IMR-90 (cell line): ENCODE data around the gene CEMIP2. TPM values are rescaled to one million over a fixed set of nuclear protein-coding genes. Genes with fewer than 3 reads are reported as not detected.

Experiments used
- ATAC-seq: fragments of 200-7000 bp; cut with Tn5 transposase; 2 replicates; pipeline ENCODE4 v1.9.1; 2020; ENCODE audit warnings: low read depth, mild to moderate bottlenecking, moderate library complexity
- BruUV-seq: library from RNA; stranded (reverse); fragments of 400-500 nt; replicated peaks from 2 replicates; lab custom pipeline; 2021; lab: Mats Ljungman, UMichigan
- CTCF ChIA-PET: fragments of 300-600 bp; formaldehyde crosslinking; extraction: SDS; loops from one replicate; lab custom pipeline; 2021; ENCODE audit warnings: antibody characterized with exemption; lab: Yijun Ruan, JAX
- POLR2A ChIA-PET: fragments of 300-600 bp; sonication (Branson Sonifier 250); formaldehyde crosslinking; loops from one replicate; lab custom pipeline; 2022; ENCODE audit warnings: antibody characterized with exemption; ENCODE audit not compliant: unreplicated experiment; lab: Charles Lee
- DNase-seq: peaks from one replicate; pipeline ENCODE4 v3.0.0; 2013
- H2AFZ ChIP-seq: replicated peaks from 2 replicates; pipeline ENCODE3; 2013; ENCODE audit warnings: low read length, mild to moderate bottlenecking; ENCODE audit not compliant: poor library complexity
- H2AK5ac ChIP-seq: 2 replicates; pipeline ENCODE4 v1.6.1; 2013; ENCODE audit warnings: low read depth, low read length, inconsistent platforms
- H2AK9ac ChIP-seq: replicated peaks from 2 replicates; pipeline ENCODE3; 2013; ENCODE audit warnings: mild to moderate bottlenecking, low read depth, low read length, moderate library complexity; ENCODE audit not compliant: poor library complexity
- H2BK120ac ChIP-seq: 2 replicates; pipeline ENCODE4 v1.6.1; 2013; ENCODE audit warnings: low read depth, low read length, inconsistent platforms
- H2BK15ac ChIP-seq: 3 replicates; pipeline ENCODE4 v1.6.1; 2013; ENCODE audit warnings: low read depth, low read length, inconsistent platforms
- H2BK20ac ChIP-seq: 2 replicates; pipeline ENCODE4 v1.6.1; 2013; ENCODE audit warnings: low read depth, mild to moderate bottlenecking, inconsistent platforms, low read length, moderate library complexity
- H2BK5ac ChIP-seq: 2 replicates; pipeline ENCODE4 v1.6.1; 2013; ENCODE audit warnings: mild to moderate bottlenecking, low read depth, low read length, inconsistent platforms; ENCODE audit not compliant: poor library complexity, severe bottlenecking
- H3K14ac ChIP-seq: replicated peaks from 2 replicates; pipeline ENCODE4 v1.6.1; 2013; ENCODE audit warnings: low read depth, low read length, inconsistent platforms
- H3K18ac ChIP-seq: 2 replicates; pipeline ENCODE4 v1.6.1; 2013; ENCODE audit warnings: low read depth, low read length, control low read depth
- H3K23ac ChIP-seq: 2 replicates; pipeline ENCODE4 v1.6.1; 2013; ENCODE audit warnings: low read depth, low read length, inconsistent platforms
- H3K27ac ChIP-seq: 2 replicates; pipeline ENCODE4 v1.5.1; 2013; ENCODE audit warnings: mild to moderate bottlenecking, control low read depth, low read length; ENCODE audit not compliant: insufficient read depth
- H3K27me3 ChIP-seq: 2 replicates; pipeline ENCODE4 v1.6.1; 2013; ENCODE audit warnings: low read length; ENCODE audit not compliant: control insufficient read depth, insufficient read depth
- H3K36me3 ChIP-seq: 2 replicates; pipeline ENCODE4 v1.6.1; 2013; ENCODE audit warnings: low read length, mixed read lengths; ENCODE audit not compliant: control insufficient read depth, insufficient read depth
- H3K4ac ChIP-seq: 2 replicates; pipeline ENCODE4 v1.6.1; 2013; ENCODE audit warnings: low read depth, low read length, inconsistent platforms
- H3K4me1 ChIP-seq: 2 replicates; pipeline ENCODE4 v1.6.1; 2013; ENCODE audit warnings: low read length, mixed read lengths; ENCODE audit not compliant: control insufficient read depth, insufficient read depth
- H3K4me2 ChIP-seq: 2 replicates; pipeline ENCODE4 v1.6.1; 2013; ENCODE audit warnings: low read depth, mild to moderate bottlenecking, control low read depth, low read length, moderate library complexity
- H3K4me3 ChIP-seq: 2 replicates; pipeline ENCODE4 v1.5.1; 2013; ENCODE audit warnings: low read depth, mild to moderate bottlenecking, control low read depth, low read length, moderate library complexity; ENCODE audit not compliant: insufficient read depth
- H3K56ac ChIP-seq: 2 replicates; pipeline ENCODE4 v1.6.1; 2013; ENCODE audit warnings: low read length, inconsistent platforms; ENCODE audit not compliant: insufficient read depth; ENCODE audit errors: extremely low read depth
- H3K79me1 ChIP-seq, 2 experiments: 2 replicates each; pipeline ENCODE4 v1.6.1; 2013; ENCODE audit warnings: low read length in 2 of 2, inconsistent platforms in 1 of 2, low read depth in 1 of 2
- H3K9ac ChIP-seq: 2 replicates; pipeline ENCODE4 v1.6.1; 2013; ENCODE audit warnings: low read depth, low read length, control low read depth
- H3K9me1 ChIP-seq: 2 replicates; pipeline ENCODE4 v1.6.1; 2013; ENCODE audit warnings: low read length, inconsistent platforms; ENCODE audit not compliant: insufficient read depth
- H3K9me3 ChIP-seq: 2 replicates; pipeline ENCODE4 v1.6.1; 2013; ENCODE audit warnings: low read length; ENCODE audit not compliant: control insufficient read depth, insufficient read depth
- H4K20me1 ChIP-seq: 2 replicates; pipeline ENCODE4 v1.6.1; 2013; ENCODE audit warnings: low read length, inconsistent platforms; ENCODE audit not compliant: insufficient read depth
- H4K5ac ChIP-seq: 2 replicates; pipeline ENCODE4 v1.6.1; 2013; ENCODE audit warnings: mild to moderate bottlenecking, low read depth, low read length, control low read depth
- H4K8ac ChIP-seq, 2 experiments: 2 replicates each; pipeline ENCODE4 v1.6.1; 2013; ENCODE audit warnings: low read depth in 2 of 2, low read length in 2 of 2, control low read depth in 1 of 2, inconsistent platforms in 1 of 2
- H4K91ac ChIP-seq: 2 replicates; pipeline ENCODE4 v1.6.1; 2013; ENCODE audit warnings: low read depth, low read length, inconsistent platforms; ENCODE audit not compliant: insufficient read depth
- BHLHE40 ChIP-seq: fragments of 150-350 bp; IDR thresholded peaks from 2 replicates; pipeline ENCODE4 v1.6.1; 2016; ENCODE audit warnings: mild to moderate bottlenecking, low read depth, low read length
- CTCF ChIP-seq: conservative IDR thresholded peaks from 2 replicates; pipeline ENCODE4 v1.5.1; 2012; ENCODE audit warnings: mild to moderate bottlenecking, low read depth, low read length, improper control_type of control experiment
- FOS ChIP-seq: fragments of 150-350 bp; IDR thresholded peaks from 2 replicates; pipeline ENCODE4 v1.6.1; 2016; ENCODE audit warnings: low read depth, low read length
- MAZ ChIP-seq: IDR thresholded peaks from 2 replicates; pipeline ENCODE4 v1.6.1; 2012; ENCODE audit warnings: low read depth, mild to moderate bottlenecking, low read length, improper control_type of control experiment, moderate library complexity, borderline replicate concordance
- MXI1 ChIP-seq: IDR thresholded peaks from 2 replicates; pipeline ENCODE4 v1.6.1; 2012; ENCODE audit warnings: low read depth, mild to moderate bottlenecking, low read length, moderate library complexity, borderline replicate concordance
- POLR2A ChIP-seq: IDR thresholded peaks from 2 replicates; pipeline ENCODE4 v1.6.1; 2012; ENCODE audit warnings: mild to moderate bottlenecking, low read depth, low read length
- RAD21 ChIP-seq: IDR thresholded peaks from 2 replicates; pipeline ENCODE4 v1.6.1; 2012; ENCODE audit warnings: low read length, improper control_type of control experiment
- SMC3 ChIP-seq: fragments of 150-350 bp; IDR thresholded peaks from 2 replicates; pipeline ENCODE4 v1.6.1; 2016; ENCODE audit warnings: low read depth, mild to moderate bottlenecking, antibody characterized with exemption, low read length, moderate library complexity
- USF2 ChIP-seq: fragments of 150-350 bp; IDR thresholded peaks from 2 replicates; pipeline ENCODE4 v1.6.1; 2017; ENCODE audit warnings: mild to moderate bottlenecking, antibody characterized with exemption, low read length, low read depth
- whole genome bisulfite sequencing, 2 experiments: methylation state at CpG; one replicate each; pipeline versions ENCODE4 v1.1.5 to v1.1.7; 2013; ENCODE audit warnings: missing lambda C conversion rate in 2 of 2; ENCODE audit not compliant: insufficient read length in 1 of 2; ENCODE audit errors: extremely low coverage in 2 of 2; 5-methylcytosine and 5-hydroxymethylcytosine counted together
- dilution Hi-C: fragments of 300-500 bp; cut with HindIII; formaldehyde crosslinking; loops from one replicate; pipeline ENCODE4 v1.14.3; 2018; ENCODE audit warnings: low sequenced_read_pairs; ENCODE audit not compliant: unreplicated experiment
- in situ Hi-C: fragments of 300-500 bp; cut with MboI; formaldehyde crosslinking; loops from 3 replicates; pipeline ENCODE4 v1.14.3; 2019; ENCODE audit warnings: low sequenced_read_pairs, inconsistent platforms, mixed read lengths
- intact Hi-C: fragments of 100-400 bp; cut with micrococcal nuclease; formaldehyde crosslinking; loops from 2 replicates; pipeline ENCODE4 v1.10.0; 2022
- polyA plus RNA-seq, 3 experiments: library from polyadenylated mRNA; depleted of rRNA; stranded (reverse); fragments of >200 nt; gene quantifications; 2 replicates each; pipeline ENCODE4 v1.2.3, GENCODE V29; 2012; ENCODE audit warnings: low replicate concordance in 1 of 3
- total RNA-seq: library from RNA; depleted of rRNA; stranded (reverse); fragments of >200 nt; gene quantifications from 2 replicates; pipeline ENCODE4 v1.2.3, GENCODE V29; 2012

The CEMIP2 gene
- total and polyA plus RNA-seq, 2 of the 4 experiments (the other 2 are of a cell fraction) = 65.2 to 67.4 TPM

- no peak overlapping the region for H3K56ac ChIP-seq
- H4K8ac ChIP-seq = no peak overlapping the region
- no peak overlapping the region for H4K5ac ChIP-seq
- peaks cover 8% of the 10 kb centered on the region; the same call in 1 of the 2 replicates for H3K9me1 ChIP-seq
- H2BK20ac ChIP-seq = no peak overlapping the region
- no peak overlapping the region for H2BK120ac ChIP-seq
- H3K27ac ChIP-seq = no peak overlapping the region
- H2AFZ ChIP-seq = no peak overlapping the region
- no peak overlapping the region for H4K91ac ChIP-seq
- TF ChIP-seq POLR2A (no peak), BHLHE40 (no peak), FOS (no peak), SMC3 (no peak), USF2 (no peak), RAD21 (no peak), MAZ (no peak), CTCF (no peak), MXI1 (no peak)
- dilution Hi-C loops (no loop called here), intact Hi-C loops (no loop called here), in situ Hi-C loops (no loop called here)
- H3K4me1 ChIP-seq = peaks cover 10% of the 10 kb centered on the region
- peaks cover 18 to 56% of the 10 kb centered on the region in 2 experiments for H3K79me1 ChIP-seq
- no peak overlapping the region for H2AK9ac ChIP-seq
- H3K9me3 ChIP-seq = no peaks in the 10 kb centered on the region
- no TSS peak for BruUV-seq
- no peak overlapping the region for H2BK5ac ChIP-seq
- DNase-seq (no peak), ATAC-seq (no peak; the same call in 1 of the 2 replicates)
- H3K14ac ChIP-seq = no peak overlapping the region
- H3K4me3 ChIP-seq = no peak overlapping the region
- no peak overlapping the region for H3K18ac ChIP-seq
- peaks cover 44% of the 10 kb centered on the region for H4K20me1 ChIP-seq
- no CpG with 5 or more reads among the region's 2 CpGs for WGBS, 2 experiments
- POLR2A ChIA-PET = no interaction called here
- CTCF ChIA-PET = interaction anchor here (1.0 kb wide), 2 partner anchors 39 to 76 kb away, joined by 4 to 9 read pairs; no protein-coding TSS in a partner anchor
- H2BK15ac ChIP-seq = no peak overlapping the region
- no peak overlapping the region; the same call in 1 of the 2 replicates for H2AK5ac ChIP-seq
- no peak overlapping the region for H3K4me2 ChIP-seq
- no peaks in the 10 kb centered on the region for H3K36me3 ChIP-seq
- no peak overlapping the region for H3K9ac ChIP-seq
- H3K23ac ChIP-seq = no peak overlapping the region
- H3K4ac ChIP-seq = no peak overlapping the region
- H3K27me3 ChIP-seq = no peaks in the 10 kb centered on the region
These were observed 13.1 kb downstream of the CEMIP2 start for GRCh38 chr9:71755230-71755629.
